Activated B cell treated with CpG ODN at 0.5 μM for 24 hours (primary cell): Measurements from ENCODE around the gene CCR7. TPM values are rescaled to one million over a fixed set of nuclear protein-coding genes. Genes with fewer than 3 reads are reported as not detected.

Source experiments
- ATAC-seq: fragments of 200-7000 bp; cut with Tn5 transposase; one replicate; pipeline ENCODE4 v1.10.0; 2021; ENCODE audit warnings: low read depth, mild to moderate bottlenecking, moderate library complexity
- CTCF ChIA-PET: fragments of 350-600 bp; sonication (Branson Sonifier 250); formaldehyde crosslinking; loops from one replicate; lab custom pipeline; 2021; ENCODE audit warnings: antibody characterized with exemption; lab: Charles Lee
- POLR2A ChIA-PET: fragments of 350-600 bp; sonication (Branson Sonifier 250); formaldehyde crosslinking; loops from one replicate; lab custom pipeline; 2021; ENCODE audit warnings: antibody characterized with exemption; lab: Charles Lee
- DNase-seq: peaks from one replicate; pipeline ENCODE4 v3.0.0; 2022
- H3K27ac Mint-ChIP-seq: one replicate; pipeline ENCODE4 v1.8.0; 2020; ENCODE audit warnings: mixed read lengths
- H3K27me3 Mint-ChIP-seq: one replicate; pipeline ENCODE4 v1.8.0; 2021; ENCODE audit warnings: mixed read lengths
- H3K36me3 Mint-ChIP-seq: one replicate; pipeline ENCODE4 v1.8.0; 2021; ENCODE audit warnings: low read depth, mixed read lengths
- H3K4me1 Mint-ChIP-seq: one replicate; pipeline ENCODE4 v1.8.0; 2021; ENCODE audit warnings: mixed read lengths
- H3K4me3 Mint-ChIP-seq: one replicate; pipeline ENCODE4 v1.8.0; 2020; ENCODE audit warnings: mild to moderate bottlenecking, mixed read lengths
- H3K9me3 Mint-ChIP-seq: one replicate; pipeline ENCODE4 v1.8.0; 2020; ENCODE audit warnings: mixed read lengths
- CTCF ChIP-seq: fragments of 200-600 bp; IDR thresholded peaks from one replicate; pipeline ENCODE4 v1.8.0; 2022; ENCODE audit warnings: antibody characterized with exemption, mild to moderate bottlenecking
- intact Hi-C: fragments of 100-400 bp; cut with micrococcal nuclease; formaldehyde crosslinking; loops from one replicate; pipeline ENCODE4 v1.15.1; 2024
- total RNA-seq: library from RNA; stranded (reverse); gene quantifications from 2 replicates; pipeline ENCODE4 v1.2.3, GENCODE V29; 2022

Gene CCR7
- total RNA-seq, 1 donor from 2014 or later: 572 TPM

DNA sequence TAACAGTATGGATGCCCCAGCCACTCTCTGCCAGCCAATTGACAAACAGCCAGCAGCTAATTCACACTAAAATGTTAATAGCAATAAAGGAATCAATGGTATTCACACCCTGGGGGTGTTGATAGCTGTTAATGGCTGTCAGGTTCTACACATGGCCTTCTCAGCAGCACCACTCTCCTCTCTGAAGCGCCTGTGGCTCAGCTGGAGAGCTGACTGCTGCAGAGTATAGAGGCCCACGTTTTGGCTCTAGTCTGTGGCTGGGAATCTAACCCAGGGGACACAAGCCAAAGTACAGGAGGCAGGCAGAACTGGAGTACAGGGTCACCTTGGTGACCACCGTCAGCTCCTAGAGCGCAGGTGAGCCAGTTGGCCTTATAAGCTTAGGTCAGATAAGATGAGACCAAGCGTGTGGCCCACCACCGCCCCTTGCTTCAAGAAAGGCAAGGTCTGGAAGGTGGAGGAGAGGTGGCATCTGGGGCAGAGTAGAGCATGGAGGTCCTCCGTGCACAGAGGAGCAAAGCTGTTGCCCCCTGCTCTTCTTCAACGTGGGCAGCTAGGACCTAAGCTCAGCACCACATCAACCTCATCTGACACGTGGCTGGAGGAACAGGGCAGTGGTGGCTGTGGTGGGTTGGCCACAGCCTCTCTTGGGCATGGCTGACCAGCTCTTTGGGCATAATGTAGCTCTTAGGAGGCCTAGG lies 25.4 kb downstream of the CCR7 start:
- POLR2A ChIA-PET: interaction anchor here (0.7 to 40.7 kb wide), 3 partner anchors 21 to 502 kb away, joined by 21 to 1885 read pairs (median 1450); partner anchors contain the start of gene CCR7
- Mint-ChIP-seq H3K36me3 (no peaks in the 10 kb centered on the region), H3K4me3 (no peak overlapping the region)

DNA sequence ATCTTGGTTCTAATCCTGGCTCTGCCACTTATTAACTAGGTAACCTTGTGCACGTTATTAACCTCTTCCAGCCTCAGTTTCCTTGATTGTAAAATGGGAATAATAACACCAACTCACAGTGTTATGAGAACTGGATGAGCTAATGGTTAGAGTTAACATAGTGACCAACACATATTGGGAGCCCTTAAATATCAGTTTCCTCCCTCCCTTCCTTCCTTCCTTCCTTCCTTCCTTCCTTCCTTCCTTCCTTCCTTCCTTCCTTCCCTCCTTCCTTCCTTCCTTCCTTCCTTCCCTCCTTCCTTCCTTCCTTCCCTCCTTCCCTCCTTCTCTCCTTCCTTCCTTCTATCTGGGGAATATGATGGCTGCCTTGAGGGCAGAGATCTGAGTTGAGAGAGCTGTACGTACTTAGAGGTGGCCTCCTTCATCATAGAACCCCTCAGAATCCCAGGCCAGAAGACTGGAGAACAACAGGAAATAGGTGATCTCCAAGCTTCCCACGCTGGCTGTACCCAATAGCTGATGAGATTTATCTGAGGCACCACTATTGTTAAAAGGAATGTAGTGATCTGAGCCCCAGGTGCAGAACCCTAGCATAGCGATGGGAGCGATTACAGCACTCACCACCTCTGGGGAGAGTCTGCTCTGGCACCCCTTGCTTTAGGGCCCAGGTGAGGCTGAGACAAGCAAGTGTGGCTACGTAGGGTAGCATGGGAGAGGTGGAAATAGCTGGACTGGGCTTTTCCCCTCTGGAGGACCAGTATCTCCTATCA lies 26.2 kb downstream of the CCR7 start:
- H3K4me3 Mint-ChIP-seq: no peak overlapping the region
- DNase-seq (no peak), ATAC-seq (no peak)
- no peak overlapping the region for H3K27ac Mint-ChIP-seq
- no peak for TF ChIP-seq CTCF
- peaks cover 91% of the 10 kb centered on the region for H3K4me1 Mint-ChIP-seq
- intact Hi-C loops: no loop called here
- ChIA-PET CTCF (interaction anchor here (0.6 to 4.0 kb wide), 9 partner anchors 9 to 1124 kb away, joined by 3 to 14 read pairs (median 4); no protein-coding TSS in a partner anchor), POLR2A (interaction anchor here (0.7 to 40.7 kb wide), 3 partner anchors 21 to 503 kb away, joined by 21 to 1885 read pairs (median 1450); partner anchors contain the start of gene CCR7)
- no peaks in the 10 kb centered on the region for H3K27me3 Mint-ChIP-seq
- H3K36me3 Mint-ChIP-seq: no peaks in the 10 kb centered on the region
- no peaks in the 10 kb centered on the region for H3K9me3 Mint-ChIP-seq

More for the DNA sequence above, 25.4 kb downstream of the CCR7 start:
- Mint-ChIP-seq H3K9me3 (no peaks in the 10 kb centered on the region), H3K4me1 (peaks cover 86% of the 10 kb centered on the region), H3K27ac (no peak overlapping the region), H3K27me3 (no peaks in the 10 kb centered on the region)
- no peak for TF ChIP-seq CTCF
- DNase-seq (no peak), ATAC-seq (no peak)
- CTCF ChIA-PET: interaction anchor here (0.6 to 4.0 kb wide), 9 partner anchors 9 to 1123 kb away, joined by 3 to 14 read pairs (median 4); no protein-coding TSS in a partner anchor
- intact Hi-C loops: no loop called here

DNA sequence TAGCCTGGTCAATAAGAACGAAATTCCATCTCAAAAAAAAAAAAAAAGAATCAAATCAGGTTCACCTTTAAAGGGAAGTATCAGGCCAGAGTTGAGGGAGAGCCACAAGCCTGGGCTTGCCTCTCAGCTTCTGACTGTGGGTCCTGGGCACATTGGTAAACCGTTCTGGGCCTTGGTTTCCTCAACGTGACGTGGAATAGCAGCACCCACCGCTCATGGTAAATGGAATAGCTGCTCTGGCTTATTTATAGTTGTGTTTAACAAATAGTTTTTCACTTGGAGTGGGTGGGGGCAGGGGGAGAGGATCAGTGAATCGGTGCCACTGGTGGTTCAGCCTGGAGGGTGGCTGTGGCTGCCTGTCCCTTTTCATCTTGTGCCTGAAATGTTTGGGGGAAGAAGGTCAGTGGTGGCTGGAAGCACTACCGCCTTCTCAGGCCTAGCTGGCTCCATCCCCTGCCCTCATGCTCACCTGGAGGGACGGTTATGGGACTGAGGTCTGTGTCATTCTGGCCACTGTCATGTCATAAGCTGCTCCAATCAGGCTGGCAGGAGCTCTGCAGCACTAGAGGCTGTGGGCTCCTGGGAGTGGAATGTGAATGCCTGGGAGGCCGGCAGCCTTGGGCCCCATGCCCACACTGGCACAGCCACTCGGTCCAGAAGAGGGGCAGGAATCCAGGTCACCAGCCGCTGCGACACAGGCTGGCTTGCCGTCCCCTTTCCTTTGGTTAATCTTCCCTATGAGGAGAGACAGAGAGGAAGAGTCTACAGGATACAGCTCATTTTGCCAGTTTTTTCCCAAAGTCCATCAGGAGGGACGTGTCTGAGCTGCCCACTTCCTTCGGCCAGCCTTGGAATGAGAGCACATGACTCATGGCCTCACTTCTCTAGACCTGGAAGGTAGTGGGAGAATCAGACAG lies 27.0 kb downstream of the CCR7 start:
- Mint-ChIP-seq H3K4me1 (peaks cover 91% of the 10 kb centered on the region), H3K36me3 (no peaks in the 10 kb centered on the region), H3K27ac (peak overlapping the region; percentile 53), H3K9me3 (no peaks in the 10 kb centered on the region), H3K27me3 (no peaks in the 10 kb centered on the region), H3K4me3 (no peak overlapping the region)
- CTCF ChIA-PET: interaction anchor here (1.0 to 4.0 kb wide), 5 partner anchors 10 to 96 kb away, joined by 3 to 14 read pairs (median 4); no protein-coding TSS in a partner anchor
- no peak for DNase-seq
- POLR2A ChIA-PET: interaction anchor here (0.6 to 40.7 kb wide), 3 partner anchors 10 to 77 kb away, joined by 3 to 1450 read pairs (median 4); partner anchors contain the start of gene CCR7
- ATAC-seq: no peak
- TF ChIP-seq CTCF: no peak
- intact Hi-C loops: no loop called here

DNA sequence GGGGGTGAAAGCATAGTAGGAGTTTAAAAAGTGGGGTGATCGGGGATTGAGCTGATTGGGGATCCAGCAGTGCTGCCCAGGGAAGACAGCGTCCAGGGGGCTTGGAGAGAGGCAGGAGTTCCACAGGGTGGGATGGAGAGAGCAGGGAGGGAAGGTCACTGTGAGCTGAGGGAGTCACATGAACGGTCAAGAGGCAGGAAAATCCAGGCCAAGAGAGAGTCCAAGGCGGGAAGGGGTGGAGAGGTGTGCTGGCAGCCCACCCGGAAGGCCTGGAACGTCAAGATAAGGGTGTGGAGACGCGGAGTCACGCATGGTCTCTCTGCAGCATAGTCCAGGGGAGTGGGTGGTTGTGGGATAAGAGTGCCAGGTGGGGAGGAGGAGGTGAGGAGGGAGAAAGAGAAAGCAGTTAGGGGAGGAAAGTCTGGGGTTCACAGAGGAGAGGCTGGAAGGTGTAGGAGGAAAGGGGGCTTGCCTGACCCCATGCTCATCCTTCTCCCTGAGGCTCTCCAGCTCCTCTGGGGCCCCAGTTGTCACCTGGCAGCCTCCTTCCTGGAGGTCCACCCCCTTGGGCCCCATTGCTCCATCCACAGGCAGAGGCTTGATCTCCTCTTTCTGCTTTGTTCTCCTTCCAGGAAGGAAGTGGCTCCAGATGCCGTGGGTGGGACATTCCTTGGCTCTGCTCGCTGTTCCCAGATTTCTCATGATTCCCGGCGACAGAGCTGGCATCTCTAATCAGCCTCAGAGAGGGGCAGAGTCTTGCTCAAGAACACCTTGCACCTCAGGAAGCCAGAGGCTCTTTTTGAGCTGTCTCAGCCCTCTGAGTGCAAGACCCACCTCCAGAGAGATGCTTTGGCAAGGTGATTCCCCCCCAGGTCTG lies 28.7 kb downstream of the CCR7 start:
- CTCF ChIA-PET: interaction anchor here (3.2 to 6.7 kb wide), 6 partner anchors 12 to 94 kb away, joined by 13 to 112 read pairs (median 70); partner anchors contain the start of gene IGFBP4
- Mint-ChIP-seq H3K27me3 (no peaks in the 10 kb centered on the region), H3K36me3 (no peaks in the 10 kb centered on the region), H3K4me1 (peaks cover 91% of the 10 kb centered on the region), H3K9me3 (no peaks in the 10 kb centered on the region), H3K4me3 (no peak overlapping the region), H3K27ac (peak overlapping the region; percentile 59)
- DNase-seq (peak; percentile 15), ATAC-seq (no peak)
- intact Hi-C loops: no loop called here
- TF ChIP-seq CTCF: no peak
- POLR2A ChIA-PET: interaction anchor here (0.5 to 40.7 kb wide), 9 partner anchors 24 to 1712 kb away, joined by 3 to 1450 read pairs (median 4); partner anchors contain the start of genes CCR7, CWC25, IGFBP4 and SMARCE1
